ENCODE measurements around the gene APOBEC4.
A peak's percentile ranks its signal among the peaks of the same experiment; 100 is the strongest.

APOBEC4 gene

DNA sequence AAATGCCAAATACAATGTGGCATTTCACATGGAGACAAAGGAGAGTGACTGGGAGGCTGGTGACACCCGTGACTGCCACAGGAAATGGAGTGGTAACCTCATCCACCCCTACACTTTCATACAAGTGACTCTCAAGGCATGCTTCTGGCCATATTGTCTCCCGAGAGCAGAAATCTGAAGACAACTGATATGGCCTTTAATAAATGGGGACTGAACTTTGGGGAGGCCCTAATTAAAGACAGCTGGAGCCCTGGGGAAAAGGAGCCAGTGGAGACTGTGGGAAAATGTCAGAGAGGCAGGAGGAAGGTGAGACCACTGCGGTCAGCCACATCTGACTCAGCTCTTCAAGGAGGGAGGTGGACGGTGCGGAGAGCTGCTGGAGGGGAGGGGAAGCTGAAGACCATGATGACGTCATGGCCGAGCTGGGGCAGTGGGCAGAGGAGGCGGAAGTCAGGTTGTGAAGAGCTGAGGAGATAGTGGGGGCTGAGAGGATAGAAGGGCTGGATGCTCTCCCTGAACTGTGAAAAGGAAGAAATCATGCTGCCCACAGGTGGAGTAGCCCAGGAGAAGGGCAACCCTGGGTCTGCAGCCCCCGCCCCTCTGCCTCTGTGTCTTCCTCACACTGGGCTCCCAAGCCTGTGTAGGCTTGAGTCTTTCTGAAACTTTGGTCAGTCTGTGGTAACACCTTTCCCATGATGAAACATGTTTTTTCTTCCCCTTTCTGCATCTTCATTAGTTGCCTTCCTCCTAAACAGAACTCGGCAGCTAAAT lies 48.9 kb downstream of the APOBEC4 start:
- DNase-seq (ENCODE audit: low read depth, low spot score): peak; percentile 71

GRCh38 chr1:183602510-183602909 lies 50.6 kb downstream of the APOBEC4 start:
- DNase-seq (ENCODE audit: low read depth, low spot score): no peak

DNA sequence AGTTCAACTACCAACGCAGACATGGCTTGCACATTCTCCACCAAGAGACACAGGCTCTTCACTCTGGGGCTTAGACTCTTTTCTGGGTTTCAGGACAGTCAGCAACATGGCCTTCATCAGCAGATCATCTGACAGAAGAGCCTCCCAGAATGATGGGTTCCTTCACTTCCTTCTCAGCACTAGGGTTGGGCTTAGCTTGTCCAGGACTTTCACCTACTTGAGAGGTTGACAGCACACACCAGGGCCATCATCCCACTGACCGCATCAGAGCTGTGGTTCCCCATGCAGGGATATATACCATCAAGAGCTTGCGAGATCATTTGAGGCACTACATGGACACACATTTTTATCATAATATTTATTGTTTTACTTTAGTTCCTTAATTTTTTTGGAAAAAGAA lies 52.5 kb downstream of the APOBEC4 start:
- DNase-seq (ENCODE audit: low read depth, low spot score): no peak

- DNase-seq (ENCODE audit: low read depth, low spot score): no peak
These were observed 53.0 kb downstream of the APOBEC4 start for GRCh38 chr1:183600136-183600535.

GRCh38 chr1:183598386-183598785 lies 54.7 kb downstream of the APOBEC4 start:
- DNase-seq (ENCODE audit: low read depth, low spot score): no peak

GRCh38 chr1:183597656-183598347 lies 55.3 kb downstream of the APOBEC4 start:
- no peak for DNase-seq (ENCODE audit: low read depth, low spot score)

DNA sequence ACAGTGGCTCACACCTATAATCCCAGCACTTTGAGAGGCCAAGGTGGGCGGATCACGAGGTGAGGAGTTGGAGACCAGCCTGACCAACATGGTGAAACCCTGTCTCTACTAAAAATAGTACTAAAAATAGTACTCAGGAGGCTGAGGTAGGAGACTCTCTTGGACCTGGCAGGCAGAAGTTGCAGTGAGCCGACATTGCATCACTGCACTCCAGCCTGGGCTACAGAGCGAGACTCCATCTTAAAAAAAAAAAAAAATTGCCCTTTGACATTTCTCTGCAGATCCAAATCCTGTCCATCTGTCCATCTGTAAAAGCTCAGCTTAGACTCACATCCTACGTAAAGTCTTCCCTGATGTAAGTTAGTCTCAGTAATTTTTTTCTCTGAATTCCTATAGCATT lies 56.6 kb downstream of the APOBEC4 start:
- DNase-seq (ENCODE audit: low read depth, low spot score): no peak

All from brain pericyte (primary cell).